Measurements from ENCODE around the gene RAB19.

The RAB19 gene

GRCh38 chr7:140403878-140404564 lies at the start of gene RAB19:
Gene RAB19, plus strand, starts transcription at chr7:140404058. Its CDS starts 3,589 bp downstream, at chr7:140407647.
- DNase-seq (ENCODE audit: low read depth): no peak

- no peak for DNase-seq (ENCODE audit: low read depth)
Observed at GRCh38 chr7:140358024-140358411, 45.8 kb upstream of the RAB19 start.

GRCh38 chr7:140358412-140359051 lies 45.3 kb upstream of the RAB19 start:
- no peak for DNase-seq (ENCODE audit: low read depth)

DNA sequence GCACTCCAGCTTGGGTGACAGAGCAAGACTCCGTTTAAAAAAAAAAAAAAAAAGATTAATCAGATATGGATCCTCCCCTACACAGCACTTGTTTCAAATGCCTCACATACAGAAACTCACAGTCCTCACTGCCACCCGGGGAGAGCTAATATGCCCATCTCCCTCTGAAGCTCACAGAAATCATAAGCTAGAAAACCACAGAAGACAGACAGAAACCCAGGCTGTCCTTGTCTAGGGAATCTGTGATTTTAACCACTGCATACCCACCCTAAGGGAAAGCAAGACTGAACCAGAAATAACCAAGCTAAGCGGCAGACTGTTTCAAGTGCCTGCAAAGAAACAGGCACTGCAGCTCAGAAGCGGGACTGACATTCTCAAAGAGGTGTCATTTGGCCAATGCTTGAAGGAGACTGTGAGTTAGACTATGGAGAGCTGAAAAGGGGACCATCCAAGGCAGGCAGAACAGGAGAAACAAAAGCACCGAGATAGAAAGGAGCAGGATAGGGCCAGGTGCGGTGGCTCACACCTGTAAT lies 43.1 kb upstream of the RAB19 start:
- DNase-seq (ENCODE audit: low read depth): no peak

DNA sequence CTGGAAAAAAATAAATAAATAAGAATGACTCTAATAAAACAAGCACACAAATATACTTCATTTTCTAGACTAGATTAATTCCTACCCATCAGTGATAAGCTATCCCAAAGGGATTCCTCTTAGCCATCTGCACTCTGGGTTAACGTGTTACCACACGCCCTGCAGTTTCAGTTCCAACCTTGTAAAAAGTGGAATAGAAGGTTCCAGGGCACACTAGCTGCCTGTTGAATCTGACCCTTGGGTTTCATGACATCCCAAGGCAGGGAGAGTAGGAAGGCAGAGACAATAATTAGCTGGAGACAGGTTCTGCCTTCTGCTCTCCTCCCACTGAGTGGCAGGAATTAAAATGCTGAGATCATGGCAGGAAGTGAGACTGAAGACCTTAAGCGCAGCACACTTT lies 39.0 kb upstream of the RAB19 start:
- DNase-seq (ENCODE audit: low read depth): no peak

DNA sequence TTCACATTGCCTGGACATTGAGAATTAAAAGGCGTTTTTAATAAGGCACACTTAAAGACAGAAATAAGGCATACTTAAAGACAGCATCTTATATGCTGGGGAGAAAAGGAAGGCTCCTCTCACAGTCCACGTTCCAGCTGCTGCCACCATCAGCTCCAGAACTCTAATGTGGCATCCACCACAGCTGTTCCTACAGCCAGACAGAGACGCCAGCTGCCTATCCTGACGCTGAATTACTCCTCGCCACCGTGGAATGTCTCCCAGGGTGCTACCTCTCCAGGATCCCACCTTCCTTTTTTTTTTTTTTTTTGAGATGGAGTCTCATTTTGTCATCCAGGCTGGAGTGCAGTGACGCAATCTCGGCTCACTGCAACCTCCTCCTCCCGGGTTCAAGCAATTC lies 36.3 kb upstream of the RAB19 start:
- DNase-seq (ENCODE audit: low read depth): no peak

DNA sequence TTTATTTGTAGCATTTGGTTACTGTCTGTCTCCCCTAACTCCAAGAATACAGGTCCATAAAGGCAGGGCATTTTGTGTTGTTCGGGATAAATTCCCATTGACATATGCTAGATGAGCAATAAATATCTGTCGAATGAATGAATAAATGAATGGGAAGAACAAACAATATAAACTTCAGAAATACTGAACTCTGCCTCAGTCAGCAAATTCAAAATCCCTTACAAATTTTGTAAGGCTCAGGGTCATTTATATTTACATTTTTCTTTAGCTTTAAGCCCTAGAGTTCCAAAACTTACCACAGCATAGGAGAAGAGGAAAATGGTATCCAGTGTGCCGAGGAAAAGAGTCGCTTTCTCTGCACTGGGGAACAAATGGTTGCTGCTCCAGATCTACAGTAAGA lies 34.6 kb upstream of the RAB19 start:
- no peak for DNase-seq (ENCODE audit: low read depth)

- no peak for DNase-seq (ENCODE audit: low read depth)
Observed at GRCh38 chr7:140375323-140375722, 28.5 kb upstream of the RAB19 start.

DNA sequence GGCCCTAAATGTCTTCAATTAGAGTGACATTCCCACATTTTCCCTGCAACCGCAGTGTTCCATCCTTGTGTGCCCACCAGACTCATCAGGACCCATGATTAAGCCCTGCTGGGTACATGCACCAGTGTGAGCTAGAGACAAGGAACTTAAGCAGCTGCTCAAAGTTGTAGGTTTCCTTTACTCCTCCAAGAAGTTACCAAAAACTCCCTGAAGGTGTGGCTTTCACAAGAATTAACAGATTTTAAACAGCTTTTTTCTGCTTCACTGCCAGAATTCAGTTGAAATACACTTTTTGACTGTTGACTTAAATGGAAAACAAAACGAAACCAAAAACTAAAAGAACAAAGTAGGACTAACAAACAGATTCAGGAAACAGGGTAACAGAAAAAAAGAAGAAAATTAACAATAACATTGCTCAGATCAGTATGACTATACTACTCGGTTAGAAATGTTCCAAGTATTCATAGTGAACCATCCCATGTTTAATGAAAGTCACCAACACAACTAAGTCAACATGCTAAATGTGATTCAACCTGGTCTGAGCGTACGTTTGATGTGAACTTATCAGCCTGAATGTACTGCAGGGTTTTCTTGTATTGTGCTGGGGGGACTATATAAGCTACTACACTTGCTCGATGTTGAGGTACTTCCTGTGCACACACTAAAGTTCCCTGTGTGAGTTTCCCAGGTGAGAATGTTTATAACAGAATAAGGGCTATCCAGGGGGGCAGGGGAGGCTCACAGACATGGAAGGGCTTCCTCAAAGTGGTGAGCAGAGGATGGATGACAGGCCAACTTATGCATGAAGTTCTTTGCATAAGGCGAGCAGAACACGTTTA lies 27.7 kb upstream of the RAB19 start:
- DNase-seq (ENCODE audit: low read depth): no peak

- DNase-seq (ENCODE audit: low read depth): no peak
Observed at GRCh38 chr7:140383954-140384713, 19.7 kb upstream of the RAB19 start.

DNA sequence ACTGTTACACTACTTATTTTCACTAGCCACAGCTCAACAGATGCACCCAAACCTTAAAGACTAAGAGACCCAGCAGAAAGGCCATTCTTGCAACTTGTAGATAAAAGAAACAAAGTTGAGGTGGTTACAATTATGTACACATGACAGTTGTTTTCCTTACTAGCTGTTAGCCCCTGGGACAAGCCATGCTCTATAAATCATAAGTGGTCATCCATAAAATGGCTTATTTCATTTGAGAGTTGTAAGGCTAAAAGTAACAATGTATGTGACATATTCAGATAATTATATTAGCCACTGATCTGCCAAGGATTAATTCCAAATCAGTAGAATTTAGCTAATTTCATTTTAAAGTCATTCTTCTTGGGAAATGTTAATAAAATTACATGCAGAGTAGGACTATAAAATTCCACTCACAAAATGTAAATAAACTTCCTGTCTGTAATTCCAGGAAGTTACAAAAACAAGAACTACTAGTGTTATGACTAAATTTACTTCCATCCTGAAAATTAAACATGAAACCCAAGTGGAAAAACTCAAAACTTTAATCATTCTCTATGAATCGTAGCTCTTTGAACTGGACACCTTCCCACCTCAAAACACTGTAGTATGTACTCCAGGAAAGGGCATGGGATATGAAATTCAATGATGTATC lies 18.8 kb upstream of the RAB19 start:
- DNase-seq (ENCODE audit: low read depth): no peak

- no peak for DNase-seq (ENCODE audit: low read depth)
Observed at GRCh38 chr7:140389445-140389844, 14.4 kb upstream of the RAB19 start.

DNA sequence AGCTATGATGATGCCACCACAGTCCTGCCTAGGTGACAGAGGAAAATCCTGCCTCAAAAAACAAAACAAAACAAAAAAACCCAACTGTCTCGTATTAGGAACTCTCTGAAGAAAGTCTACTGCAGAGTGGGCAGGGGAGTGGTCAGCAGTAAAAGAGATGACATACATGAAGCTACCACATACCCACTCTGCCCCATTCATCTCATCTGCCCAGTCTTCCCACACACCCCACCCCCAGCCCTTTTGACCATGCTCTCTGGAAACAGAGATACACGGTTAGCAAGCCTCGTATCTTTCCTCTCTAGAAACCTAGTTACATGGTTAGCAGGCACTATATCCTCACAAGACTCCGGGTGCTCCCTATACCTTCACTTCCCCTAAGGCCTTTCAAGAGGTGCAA lies 13.8 kb upstream of the RAB19 start:
- DNase-seq (ENCODE audit: low read depth): no peak

GRCh38 chr7:140390466-140391190 lies 13.2 kb upstream of the RAB19 start:
- DNase-seq (ENCODE audit: low read depth): peak; percentile 34

DNA sequence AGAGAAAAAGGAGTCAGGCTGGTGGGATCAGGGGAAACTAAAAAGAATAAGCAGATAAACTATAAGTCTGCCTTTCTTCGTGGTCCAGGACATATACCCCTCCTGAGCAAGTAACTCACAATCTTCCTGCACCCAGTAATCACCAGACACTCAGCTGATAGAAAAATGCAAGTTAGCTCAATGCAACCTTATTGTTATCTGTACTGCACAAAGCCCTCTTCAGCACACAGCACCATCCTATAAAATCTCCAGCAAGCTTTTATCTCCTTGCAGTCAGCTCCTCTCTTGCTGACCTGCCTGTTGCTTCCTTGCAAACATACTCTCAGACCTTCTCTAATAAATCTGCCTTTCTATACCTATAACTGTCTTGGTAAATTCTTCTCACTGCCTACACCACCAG lies 12.2 kb upstream of the RAB19 start:
- DNase-seq (ENCODE audit: low read depth): no peak

DNA sequence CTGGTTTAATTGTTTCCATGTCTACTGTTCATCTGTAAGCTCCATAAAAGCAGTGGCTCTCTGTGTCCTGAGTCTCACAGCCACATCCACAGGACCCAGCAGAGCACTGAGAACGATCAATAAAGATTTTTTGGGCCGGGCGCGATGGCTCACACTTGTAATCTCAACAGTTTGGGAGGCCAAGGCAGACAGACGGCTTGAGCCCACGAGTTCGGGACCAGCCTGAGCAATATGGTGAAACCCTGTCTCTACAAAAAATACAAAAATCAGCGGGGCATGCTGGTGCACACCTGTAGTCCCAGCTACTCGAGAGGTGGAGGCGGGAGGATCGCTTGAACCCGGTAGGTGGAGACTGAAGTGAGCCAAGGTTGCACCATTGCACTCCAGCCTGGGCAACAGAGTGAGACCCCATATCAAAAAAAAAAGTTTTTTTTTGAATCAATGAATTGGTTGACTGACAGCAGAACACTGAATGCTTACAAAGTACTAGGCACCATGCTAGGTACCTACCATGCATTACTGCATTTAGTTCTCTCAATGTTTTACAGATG lies 10.0 kb upstream of the RAB19 start:
- DNase-seq (ENCODE audit: low read depth): no peak

- peak; percentile 61 for DNase-seq (ENCODE audit: low read depth)
Observed at GRCh38 chr7:140397784-140398750, 5.8 kb upstream of the RAB19 start, which contains the start of gene SLC37A3. Gene SLC37A3, minus strand, starts transcription at chr7:140398530. Its CDS starts 16,004 bp downstream, at chr7:140382526.

- no peak for DNase-seq (ENCODE audit: low read depth)
Observed at GRCh38 chr7:140398821-140399220, 5.0 kb upstream of the RAB19 start.

- DNase-seq (ENCODE audit: low read depth): no peak
Observed at GRCh38 chr7:140400381-140400780, 3.5 kb upstream of the RAB19 start.

Data from stromal cell of bone marrow (primary cell).